ENCODE data around the gene RGCC. TPM values are rescaled to one million over a fixed set of nuclear protein-coding genes. Genes with fewer than 3 reads are reported as not detected.

The RGCC gene
- total and polyA plus RNA-seq, 9 of the 15 experiments (the other 6 are each of a cell fraction or from before 2014, with no cell fraction given), result 0.51 to 10.4 (median 5.8) TPM

GRCh38 chr13:41463838-41464602 is 6.7 kb downstream of the RGCC start (continued):
- TF ChIP-seq RCOR1 (IDR thresholded peaks at IDR 0.05; ENCODE audit: borderline replicate concordance in 1 of 2, low read depth in 2 of 2, low read length in 2 of 2) (peak in 1 of 2 experiments; percentile 38; a peak in 1 of 4 replicates), CTCFL (IDR thresholded peaks at IDR 0.05; ENCODE audit: borderline replicate concordance, insufficient read depth, low read depth, low read length, poor library complexity, severe bottlenecking) (no peak), SMC3 (conservative IDR thresholded peaks at IDR 0.05; ENCODE audit: insufficient read depth, low read depth, low read length) (no peak), FOXJ2 (tag; IDR thresholded peaks at IDR 0.05) (no peak), ZMIZ1 (IDR thresholded peaks at IDR 0.05; ENCODE audit: low read depth in 2 of 2, low read length in 2 of 2) (peak in 1 of 2 experiments; percentile 62; a peak in 1 of 4 replicates), ZNF77 (CRISPR knock-in tag; IDR thresholded peaks at IDR 0.05) (no peak), ZBTB34 (CRISPR knock-in tag; IDR thresholded peaks at IDR 0.05) (no peak), CBFB (CRISPR knock-in tag; IDR thresholded peaks at IDR 0.05) (no peak), ZNF253 (CRISPR knock-in tag; conservative IDR thresholded peaks at IDR 0.05) (no peak), ZNF184 (CRISPR knock-in tag; IDR thresholded peaks at IDR 0.05) (no peak), ZNF121 (CRISPR knock-in tag; conservative IDR thresholded peaks at IDR 0.05) (no peak), RBM34 (IDR thresholded peaks at IDR 0.05; ENCODE audit: borderline replicate concordance, insufficient read depth, low read length) (no peak), ARID1B (IDR thresholded peaks at IDR 0.05) (peak; percentile 94), RREB1 (CRISPR knock-in tag; IDR thresholded peaks at IDR 0.05) (no peak)

Data from K562 (cell line).